ENCODE data around the gene SUSD1. TPM values are rescaled to one million over a fixed set of nuclear protein-coding genes. Genes with fewer than 3 reads are reported as not detected.
"Not testable (repeated sequence)": the region's sequence is repeated elsewhere in the genome, so short reads cannot be mapped to it uniquely, and the experiment has no call there.

SUSD1 gene
- polyA plus RNA-seq, 1 donor, result 9.7 TPM

DNA sequence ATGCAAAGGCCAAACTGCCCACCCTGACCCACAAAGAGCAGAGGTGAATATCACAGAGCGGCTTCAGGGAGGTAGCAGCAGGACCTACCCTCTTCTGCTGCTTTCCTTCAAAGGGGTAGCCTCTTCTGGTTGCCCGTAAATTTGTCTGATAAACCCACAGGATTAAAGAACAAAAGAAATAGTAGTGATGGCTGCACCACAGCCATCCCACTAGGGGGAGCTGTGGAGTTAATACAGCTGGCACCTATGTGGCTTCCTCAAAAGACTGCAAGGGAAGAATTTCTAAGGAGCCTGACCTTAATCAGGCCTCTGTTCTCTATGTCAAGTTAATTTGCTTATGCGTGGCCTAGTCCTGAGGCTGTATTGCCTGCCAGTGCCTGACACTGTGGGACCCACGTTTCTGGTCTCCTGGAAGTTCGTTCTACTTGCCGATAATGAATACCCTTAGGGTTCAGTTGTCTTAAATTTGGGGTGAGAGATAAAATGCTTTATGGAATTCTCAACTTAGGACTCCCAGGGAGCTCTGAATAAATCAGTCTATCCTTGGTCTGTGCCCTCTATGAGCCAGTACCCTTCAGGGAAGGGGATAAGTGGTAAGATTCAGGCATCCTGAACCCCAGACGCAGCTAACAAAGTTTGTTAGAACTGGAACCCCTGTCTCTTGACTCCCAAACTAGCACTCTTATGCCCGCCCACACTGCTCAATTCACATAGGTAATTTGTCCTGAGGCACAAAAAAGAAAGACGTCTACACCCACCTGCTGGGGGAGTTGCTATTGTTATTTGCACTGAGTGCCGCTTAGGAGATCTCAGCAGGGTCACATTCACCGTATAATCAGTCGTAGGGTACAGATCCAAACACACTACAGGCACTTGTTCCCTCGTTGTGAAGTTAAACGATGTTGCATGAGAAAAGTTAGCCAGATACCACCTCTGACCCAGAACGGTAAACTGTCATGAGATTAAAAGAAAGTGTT, 77.1 kb downstream of the SUSD1 start:
- peak; percentile 38 for DNase-seq (ENCODE audit: low read depth)

DNA sequence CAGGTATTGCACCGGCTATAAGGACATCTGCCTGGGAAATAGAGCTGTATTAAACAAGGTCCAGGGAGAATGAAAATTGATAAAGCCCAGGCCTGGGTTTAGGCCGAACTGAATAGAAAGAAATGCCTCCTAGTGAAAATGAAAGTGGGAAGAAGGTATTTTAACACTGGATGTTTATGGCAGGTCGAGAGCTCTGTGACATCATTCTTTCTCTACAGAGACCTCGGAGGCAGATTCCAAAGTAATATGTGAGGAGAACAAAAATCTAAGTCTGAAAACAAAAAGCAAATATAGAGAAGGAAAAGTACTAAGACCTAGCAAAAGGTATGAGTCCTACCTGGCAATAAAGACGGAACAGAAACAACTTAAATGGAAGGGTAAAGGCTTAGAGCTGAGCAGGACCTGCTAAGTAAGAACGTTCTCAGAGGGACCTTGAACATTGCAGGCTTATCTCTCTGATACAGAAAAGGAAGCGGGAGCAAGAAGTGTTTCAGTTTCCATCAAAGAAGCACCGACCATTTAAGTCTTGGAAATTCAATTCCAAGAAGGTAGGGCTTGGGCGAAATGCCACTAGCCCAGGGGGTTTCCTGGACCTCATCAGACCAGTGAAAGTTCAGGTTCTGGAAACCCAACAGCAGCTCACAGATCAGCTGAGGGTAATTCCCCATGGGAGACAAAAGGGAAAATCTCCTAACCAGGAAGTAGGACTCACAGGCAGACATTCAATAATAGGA, 80.0 kb downstream of the SUSD1 start:
- DNase-seq (ENCODE audit: low read depth), result no peak

DNA sequence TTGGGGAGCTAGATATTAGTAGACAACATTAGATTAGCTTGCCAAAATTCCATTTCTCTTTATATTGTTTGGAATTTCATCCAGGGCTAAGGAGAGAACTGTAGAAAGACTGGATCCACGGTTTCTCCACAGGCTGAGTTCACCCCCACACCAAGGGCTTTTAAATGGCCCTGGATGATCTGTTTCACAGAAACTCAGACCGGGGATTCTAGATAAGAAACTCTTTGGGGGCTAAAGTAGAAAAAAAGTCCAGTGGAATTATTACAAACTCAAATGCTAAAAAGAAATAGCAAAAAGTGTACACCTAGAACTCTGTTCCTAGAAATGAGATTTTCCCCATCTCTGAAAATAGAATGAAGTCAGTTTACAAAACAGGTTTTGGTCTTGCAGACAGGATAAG, 80.9 kb downstream of the SUSD1 start:
- no peak for DNase-seq (ENCODE audit: low read depth)

DNA sequence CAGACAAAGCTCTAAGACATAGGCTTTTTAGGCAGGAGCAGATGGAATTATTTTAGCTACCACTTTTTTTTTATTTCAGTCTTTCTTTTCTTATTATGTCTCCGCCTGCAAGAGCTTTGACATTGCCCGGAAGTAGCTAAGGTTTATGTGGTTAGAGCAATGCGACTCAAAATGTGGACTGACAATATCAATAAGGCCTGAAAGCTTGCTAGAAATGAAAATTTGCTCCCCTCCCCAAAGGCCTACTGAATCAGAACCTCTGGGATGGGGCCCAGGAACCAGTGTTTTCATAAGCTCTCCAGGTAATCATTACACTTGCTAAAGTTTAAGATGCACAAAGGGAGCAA, 81.3 kb downstream of the SUSD1 start:
- DNase-seq (ENCODE audit: low read depth), result no peak

DNA sequence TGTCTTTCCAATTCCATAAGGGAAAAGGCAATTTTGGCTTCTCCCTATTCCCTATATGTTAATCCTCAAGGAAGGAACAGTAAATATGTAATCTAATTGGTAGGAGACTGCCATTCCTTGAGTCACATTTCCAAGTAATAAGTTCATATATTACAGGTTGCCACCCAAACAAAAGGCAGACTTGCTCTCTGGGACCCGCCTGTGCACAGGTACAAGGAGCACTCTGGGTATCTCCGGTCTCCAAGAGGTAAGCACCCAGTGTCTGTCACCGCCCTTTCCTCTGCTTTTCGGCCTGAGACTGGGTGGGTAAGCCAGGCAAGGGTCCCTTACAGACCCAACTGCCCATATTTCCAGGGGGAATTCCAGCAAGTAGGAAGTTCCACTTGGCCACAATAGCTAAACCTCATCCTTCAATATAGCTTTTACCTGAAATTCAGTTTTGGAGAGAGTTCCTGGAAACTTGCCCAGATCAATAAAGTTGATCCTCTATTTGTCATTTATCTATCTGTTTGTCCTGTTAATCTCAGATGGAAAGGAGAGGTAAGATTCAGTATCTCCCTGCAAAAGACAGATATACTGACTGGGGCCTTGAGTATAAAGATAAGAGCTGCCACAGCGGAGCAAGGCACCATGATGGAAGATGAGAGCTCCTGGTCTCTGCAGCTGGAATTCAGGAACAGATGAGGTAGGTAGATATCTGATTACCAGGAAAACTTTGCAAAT, 81.8 kb downstream of the SUSD1 start:
- no peak for DNase-seq (ENCODE audit: low read depth)

DNA sequence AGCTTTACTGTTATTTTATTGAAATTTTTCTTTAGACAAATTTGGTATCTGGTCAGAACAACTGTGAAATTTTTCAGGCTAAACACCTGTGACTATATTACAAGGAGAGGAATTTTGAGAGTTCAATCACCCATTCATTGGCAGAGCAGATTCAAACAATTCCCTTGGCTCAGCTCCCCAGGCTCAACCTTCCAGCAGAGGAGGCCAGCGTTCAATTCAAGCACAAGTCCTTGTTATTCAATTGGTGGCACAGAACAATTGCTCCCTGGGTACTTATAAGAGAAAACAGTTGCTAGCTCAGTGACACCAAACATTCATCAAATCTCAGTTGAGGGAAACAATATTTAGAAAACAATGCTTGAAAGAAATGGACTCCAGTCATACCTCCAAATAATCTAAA, 83.3 kb downstream of the SUSD1 start:
- DNase-seq (ENCODE audit: low read depth), result no peak

DNA sequence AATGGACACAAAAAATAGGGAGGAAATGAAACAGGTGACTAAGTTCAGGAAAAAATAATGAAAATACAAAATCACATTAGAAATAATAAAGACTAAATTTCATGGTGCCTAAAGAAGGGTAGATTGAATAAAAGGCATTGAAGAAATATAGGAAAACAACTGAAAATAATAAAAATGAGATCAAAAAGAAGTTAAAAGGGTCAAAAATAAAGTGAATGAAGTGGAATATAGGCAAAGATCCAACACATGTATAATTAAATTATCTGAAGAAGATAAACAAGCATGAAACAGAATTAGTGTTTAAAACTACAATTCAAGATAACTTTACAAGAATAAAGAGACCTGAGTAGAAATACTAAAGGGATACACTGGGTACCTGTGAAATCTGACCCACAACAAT, 87.6 kb downstream of the SUSD1 start:
- no peak for DNase-seq (ENCODE audit: low read depth)

DNA sequence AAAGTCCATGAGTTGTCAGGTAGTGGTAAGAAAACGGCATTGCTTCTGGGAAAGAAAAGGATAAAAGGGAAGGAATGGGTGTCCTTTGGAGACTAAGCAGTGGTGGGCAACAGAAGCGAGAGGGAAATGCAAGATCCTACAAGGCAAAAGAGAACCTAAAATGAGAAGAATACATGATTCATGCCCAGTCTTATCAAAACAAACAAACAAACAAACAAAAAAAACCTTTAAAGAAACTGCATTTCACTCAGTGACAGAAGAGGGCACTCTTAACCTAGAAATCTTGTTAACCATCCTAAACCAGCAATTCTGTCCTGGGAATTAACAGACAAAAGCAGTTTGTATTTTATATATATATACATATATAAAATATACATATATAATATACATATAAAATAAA, 88.5 kb downstream of the SUSD1 start:
- no peak for DNase-seq (ENCODE audit: low read depth)

DNA sequence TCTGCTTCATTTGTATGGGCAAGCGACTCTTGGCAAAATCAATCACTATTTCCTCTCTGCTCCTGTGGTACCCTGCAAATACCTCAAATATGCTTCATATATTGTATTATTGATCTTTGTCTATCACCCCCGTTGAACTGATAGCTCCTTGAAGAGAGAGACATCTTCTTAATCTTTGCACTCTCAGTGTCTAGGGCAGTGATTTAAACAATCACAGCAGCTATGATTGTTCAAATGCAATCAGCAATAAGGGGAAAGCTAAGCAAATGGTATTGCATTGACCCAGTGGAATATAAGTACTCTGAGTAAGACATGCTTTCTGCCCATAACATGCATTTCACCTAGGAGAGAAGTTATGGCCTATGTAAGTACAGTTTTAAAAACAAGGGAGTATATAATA, 90.2 kb downstream of the SUSD1 start:
- DNase-seq (ENCODE audit: low read depth), result no peak

DNA sequence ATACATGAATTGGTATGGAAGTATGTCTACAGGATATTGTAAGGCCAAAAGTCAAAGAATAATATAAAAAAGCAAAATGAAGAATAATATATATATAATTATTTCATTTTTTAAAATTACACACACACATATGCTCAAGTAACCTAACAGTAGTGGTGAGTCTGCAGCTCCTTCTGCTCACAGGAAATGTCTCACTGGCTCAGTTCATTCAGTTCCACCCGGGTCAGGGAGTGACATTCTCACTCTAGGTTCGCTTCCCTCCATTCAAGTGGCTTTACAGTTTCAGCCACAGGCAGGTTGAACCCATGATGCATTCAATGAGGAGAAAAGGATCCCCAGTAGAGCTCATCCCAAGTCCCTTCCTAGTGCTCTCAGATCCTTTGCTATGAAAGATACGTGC, 90.8 kb downstream of the SUSD1 start:
- DNase-seq (ENCODE audit: low read depth), result no peak

DNA sequence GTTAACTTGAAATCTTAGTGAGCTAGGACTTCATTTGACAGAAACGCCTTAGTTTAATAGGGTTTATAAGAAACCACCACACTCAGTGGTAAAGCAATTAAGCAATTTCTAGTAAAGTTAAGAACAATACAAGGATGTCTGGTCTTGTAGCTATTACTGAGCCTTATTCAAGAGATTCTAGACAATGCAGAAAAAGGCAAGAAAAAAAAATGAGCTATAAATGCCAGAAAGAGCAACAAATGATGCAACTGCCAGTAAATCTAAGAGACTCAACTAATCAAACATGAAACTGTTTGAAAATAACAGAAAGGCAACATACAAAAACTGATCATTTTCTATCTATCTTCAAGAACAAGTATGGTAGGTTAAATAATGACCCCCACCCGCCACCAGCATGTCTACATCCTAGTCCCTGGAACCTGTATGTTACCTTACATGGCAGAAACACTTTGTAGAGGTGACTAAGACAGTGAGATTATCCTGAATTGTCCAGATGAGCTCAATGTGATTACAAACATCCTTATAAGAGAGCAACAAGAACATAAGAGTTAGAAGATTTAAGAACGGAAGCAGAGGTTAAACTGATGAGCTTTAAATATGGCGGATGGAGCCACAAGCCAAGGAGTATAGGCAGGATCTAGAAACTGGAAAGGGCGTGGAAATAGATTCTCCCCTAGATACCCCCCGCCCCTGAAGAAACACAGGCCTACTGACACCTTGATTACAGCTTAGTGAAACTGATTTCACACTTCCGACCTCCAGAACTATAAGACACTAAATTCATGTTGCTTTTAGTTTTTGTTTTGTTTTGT, 93.0 kb downstream of the SUSD1 start:
- no peak for DNase-seq (ENCODE audit: low read depth)

DNA sequence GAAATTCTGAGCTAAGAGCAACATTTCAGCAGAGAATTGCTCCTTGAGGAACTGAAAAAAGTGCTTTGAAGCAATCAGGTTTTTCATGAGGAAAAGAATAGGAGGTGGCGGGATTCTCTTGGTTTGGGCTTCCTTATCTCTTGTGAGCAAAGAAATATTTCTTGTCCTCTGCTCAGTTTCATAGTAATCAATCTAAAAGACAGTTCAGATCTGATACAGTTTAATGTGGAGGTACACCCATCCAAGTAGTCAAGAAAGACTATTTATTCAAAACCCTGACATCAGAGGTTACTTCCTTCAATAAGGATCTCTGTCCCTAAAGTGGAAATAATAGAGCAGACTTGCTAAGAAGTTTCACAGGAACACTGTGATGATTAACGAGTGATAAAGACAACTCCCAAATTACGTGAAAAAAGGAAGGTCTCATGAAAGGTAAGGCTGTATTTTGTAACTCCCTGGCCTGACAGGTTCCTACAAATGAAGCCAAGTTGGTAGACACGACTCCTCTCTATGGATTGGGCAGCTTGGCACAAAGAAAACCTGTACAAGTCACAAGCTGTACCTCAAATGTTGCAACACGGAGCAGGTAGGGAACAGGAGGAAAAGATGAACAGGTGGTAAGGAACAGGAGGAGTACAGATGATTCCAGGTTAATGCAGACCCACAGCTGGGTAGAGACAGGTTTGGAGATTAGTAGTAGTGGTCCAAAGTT, 94.1 kb downstream of the SUSD1 start:
- no peak for DNase-seq (ENCODE audit: low read depth)

DNA sequence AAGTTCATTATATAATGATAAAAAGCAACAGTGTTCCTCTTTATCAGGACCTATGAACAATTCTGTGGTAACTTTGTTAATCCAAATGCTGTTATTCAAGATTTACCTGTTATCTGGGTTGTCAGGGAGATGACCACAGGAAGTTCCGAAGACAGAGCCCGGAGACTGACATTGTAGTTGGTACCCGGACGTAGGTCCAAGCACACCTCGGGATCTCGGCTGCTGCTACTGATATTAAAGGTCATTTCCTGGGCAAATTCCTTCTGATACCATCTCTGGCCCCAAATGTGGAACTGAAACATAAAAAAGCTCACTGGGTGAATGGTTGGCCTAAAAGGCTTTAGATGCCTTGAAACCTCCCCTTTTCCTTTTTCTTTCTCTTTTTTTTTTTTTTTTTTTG, 96.7 kb downstream of the SUSD1 start:
- no peak for DNase-seq (ENCODE audit: low read depth)

DNA sequence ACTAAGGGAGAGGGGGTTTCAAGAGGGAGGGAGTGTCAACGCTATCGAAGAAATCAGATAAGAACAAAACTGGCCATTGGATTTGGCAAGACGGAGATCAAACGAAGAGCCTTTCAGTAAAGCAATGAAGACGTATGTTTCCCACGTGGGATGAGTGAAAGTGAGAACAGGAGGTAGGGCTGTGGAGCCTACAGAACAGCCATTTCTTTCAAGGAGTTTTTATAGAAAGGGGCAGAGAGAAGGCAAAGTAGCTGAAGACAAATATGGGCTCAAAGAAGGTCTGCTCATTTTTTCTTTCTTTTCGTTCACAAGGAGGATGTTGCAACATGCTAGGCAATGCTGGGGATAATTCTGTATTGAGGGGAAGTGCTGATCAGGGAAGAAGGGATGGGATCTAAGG, 98.3 kb downstream of the SUSD1 start:
- no peak for DNase-seq (ENCODE audit: low read depth)

DNA sequence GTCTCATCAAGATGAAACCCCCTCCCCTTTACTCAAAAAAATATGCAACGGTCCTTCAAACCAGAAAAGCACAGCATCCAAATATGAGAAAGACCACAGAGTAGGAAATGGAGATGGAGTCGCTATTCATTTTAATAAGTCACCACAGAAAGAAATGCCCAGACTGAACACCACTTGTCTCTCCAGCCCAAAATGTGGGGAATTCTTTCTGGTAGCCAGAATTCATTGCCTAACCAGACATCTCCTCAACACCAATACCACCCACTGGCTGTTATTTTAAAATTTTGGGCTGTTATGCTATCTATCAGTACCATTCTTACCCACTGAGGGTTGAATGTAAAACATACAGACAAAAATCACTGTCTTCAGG, 100.1 kb downstream of the SUSD1 start:
- no peak for DNase-seq (ENCODE audit: low read depth)

DNA sequence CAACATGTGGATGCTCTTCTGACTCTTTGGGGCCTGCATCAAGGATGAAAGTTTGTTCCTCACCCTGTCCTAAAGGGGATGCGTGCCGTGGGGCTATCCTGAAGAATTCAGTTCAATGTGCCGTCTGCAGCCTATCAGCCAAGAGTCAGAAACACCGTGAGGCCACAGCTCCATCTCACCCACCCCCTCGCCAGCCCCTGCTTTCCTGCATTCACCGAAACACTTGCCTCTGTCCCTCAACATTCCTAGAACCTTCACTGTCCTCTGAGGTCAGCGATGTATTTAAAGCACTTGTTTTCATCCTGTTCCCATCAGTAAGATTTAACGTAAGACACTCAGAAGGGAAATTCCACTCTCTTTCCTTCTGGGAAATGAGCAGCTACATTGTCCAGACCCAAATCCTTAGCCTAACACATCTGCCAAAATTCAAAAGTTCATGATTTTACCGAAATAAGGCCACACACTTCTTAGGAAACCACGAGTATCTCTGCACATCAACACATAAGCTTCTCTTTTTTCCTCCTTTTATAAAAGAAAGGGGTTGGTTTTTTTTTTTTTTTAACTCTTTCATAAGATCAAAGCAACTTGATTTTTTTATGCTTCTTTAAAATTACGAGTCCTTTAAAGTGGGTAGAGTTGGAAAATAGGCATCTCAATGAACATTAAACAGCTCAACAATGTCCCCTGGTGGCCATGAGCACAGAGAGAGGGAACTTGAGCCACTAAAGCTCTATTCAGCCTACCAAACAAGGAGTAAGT, 100.7 kb downstream of the SUSD1 start:
- peak; percentile 78 for DNase-seq (ENCODE audit: low read depth)

DNA sequence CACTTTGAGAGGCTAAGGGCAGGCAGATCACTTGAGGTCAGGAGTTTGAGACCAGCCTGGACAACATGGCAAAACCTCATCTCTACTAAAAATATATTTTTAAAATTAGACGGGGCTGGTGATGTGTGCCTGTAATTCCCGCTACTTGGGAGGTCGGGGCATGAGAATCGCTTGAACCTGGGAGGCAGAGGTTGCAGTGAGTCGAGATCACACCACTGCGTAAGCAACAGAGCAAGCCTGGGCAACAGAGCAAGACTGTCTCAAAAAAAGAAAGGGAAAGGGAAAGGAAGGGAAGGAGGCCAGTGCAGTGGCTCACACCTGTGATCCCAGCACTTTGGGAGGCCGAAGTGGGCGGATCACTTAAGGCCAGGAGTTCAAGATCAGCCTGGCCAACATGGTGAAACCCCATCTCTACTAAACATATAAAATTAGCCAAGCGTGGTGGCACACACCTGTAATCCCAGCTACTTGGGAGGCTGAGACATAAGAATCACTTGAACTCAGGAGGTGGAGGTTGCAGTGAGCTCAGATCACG, 101.4 kb downstream of the SUSD1 start:
- not testable (repeated sequence) for DNase-seq (ENCODE audit: low read depth)

DNA sequence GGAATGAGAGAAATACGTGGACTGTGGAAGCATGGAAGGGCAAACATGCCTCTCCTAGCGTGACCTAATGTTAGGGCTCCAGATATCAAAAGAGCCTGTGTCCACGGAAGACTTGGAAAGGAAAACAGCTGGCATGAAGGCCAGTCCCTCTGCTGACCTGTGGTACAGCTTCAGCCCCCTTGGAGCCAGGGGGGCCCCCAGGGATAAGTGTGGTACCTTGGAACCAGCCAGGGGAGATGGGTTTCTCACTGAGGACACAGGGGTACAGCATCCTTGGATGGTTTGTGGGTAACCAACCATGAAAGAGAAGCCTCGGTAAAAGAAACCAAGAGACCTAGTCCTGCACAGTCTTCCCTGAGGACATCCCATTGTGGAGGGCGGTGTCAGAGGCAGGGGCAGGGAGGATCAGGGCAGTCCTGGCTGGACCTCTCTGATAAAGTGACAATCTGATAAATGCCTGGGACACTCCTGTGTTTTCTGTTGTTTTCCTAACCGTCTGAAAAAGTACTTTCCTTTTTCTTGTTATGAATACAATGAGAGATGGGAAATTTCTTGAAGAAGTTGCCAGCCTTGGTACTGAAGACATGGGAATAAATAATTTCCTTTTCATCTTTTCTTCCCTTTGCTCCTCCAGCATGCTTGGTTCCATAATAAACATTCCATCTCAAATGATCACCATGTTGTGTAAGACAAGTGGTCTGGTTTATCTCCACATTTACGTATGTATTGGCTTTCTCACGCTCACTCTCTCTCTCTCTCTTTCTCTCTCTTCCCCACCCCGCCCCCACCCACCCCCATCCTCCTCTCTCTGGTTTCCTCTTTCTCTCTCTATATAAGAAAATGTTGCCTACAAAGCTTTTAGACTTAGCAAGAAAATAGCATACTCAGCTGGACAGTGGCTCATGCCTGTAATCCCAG, 102.1 kb downstream of the SUSD1 start:
- DNase-seq (ENCODE audit: low read depth), result no peak
